Uterus (tissue), 4 donors: ENCODE data around the gene ILDR2. TPM values are rescaled to one million over a fixed set of nuclear protein-coding genes. Genes with fewer than 3 reads are reported as not detected.

Source experiments
- DNase-seq, 2 donors: peaks; one replicate each; pipeline ENCODE4 v3.0.0-alpha.2; 2019 to 2020
- H3K27ac ChIP-seq, 2 donors: fragments of 200-600 bp; sonication (generic); 1 replicate in 1 of 2; 2 replicates in 1 of 2; pipeline ENCODE4 v1.5.1; 2016 to 2018
- H3K27me3 ChIP-seq, 2 donors: fragments of 200-600 bp; sonication (generic); one replicate each; pipeline ENCODE4 v1.5.1; 2018 to 2019; ENCODE audit warnings: control low read depth in 1 of 2
- H3K36me3 ChIP-seq, 2 donors: fragments of 200-600 bp; sonication (generic); one replicate each; pipeline ENCODE4 v1.5.1; 2019; ENCODE audit warnings: control low read depth in 1 of 2
- H3K4me1 ChIP-seq, 2 donors: fragments of 200-600 bp; sonication (generic); one replicate each; pipeline ENCODE4 v1.5.1; 2018 to 2019; ENCODE audit warnings: control low read depth in 1 of 2
- H3K4me3 ChIP-seq, 2 donors: fragments of 200-600 bp; sonication (generic); 1 replicate in 1 of 2; 2 replicates in 1 of 2; pipeline ENCODE4 v1.5.1; 2018 to 2019; ENCODE audit warnings: mild to moderate bottlenecking in 1 of 2
- H3K9me3 ChIP-seq, 2 donors: fragments of 200-600 bp; sonication (generic); one replicate each; pipeline ENCODE4 v1.5.1; 2019; ENCODE audit warnings: control low read depth in 1 of 2
- POLR2A ChIP-seq, 2 donors: fragments of 450-650 bp; IDR thresholded peaks; one replicate each; pipeline ENCODE4 v1.6.1; 2016; ENCODE audit warnings: antibody characterized with exemption in 2 of 2, mild to moderate bottlenecking in 1 of 2, moderate library complexity in 1 of 2
- intact Hi-C: fragments of 100-400 bp; cut with DNase I; formaldehyde crosslinking; loops from one replicate; pipeline ENCODE4 v1.15.1; 2023; ENCODE audit warnings: low total_unique reads
- total RNA-seq, 4 donors: library from RNA; depleted of rRNA in 3 of 4; stranded (reverse); fragments of >200 nt in 3 of 4; gene quantifications; one replicate each; pipeline versions ENCODE4 v1.1.0 to v1.2.4, GENCODE V29; 2014 to 2023
- TF ChIP-seq, protein P1 (sequence below), 4 experiments: fragments of 200-600 bp in 2 of 4; fragments of 450-650 bp in 2 of 4; sonication (generic) in 2 of 4; IDR thresholded peaks; one replicate each; pipeline ENCODE4 v1.5.1; 2016 to 2019; ENCODE audit warnings: antibody characterized with exemption in 4 of 4, mild to moderate bottlenecking in 2 of 4, moderate library complexity in 1 of 4
- donor health status: DM: yes; HTN: yes; CAD: no.

Gene ILDR2
- total RNA-seq, 4 donors from 2014 or later: 0.30 to 2.8 TPM; not detected in 2

DNA sequence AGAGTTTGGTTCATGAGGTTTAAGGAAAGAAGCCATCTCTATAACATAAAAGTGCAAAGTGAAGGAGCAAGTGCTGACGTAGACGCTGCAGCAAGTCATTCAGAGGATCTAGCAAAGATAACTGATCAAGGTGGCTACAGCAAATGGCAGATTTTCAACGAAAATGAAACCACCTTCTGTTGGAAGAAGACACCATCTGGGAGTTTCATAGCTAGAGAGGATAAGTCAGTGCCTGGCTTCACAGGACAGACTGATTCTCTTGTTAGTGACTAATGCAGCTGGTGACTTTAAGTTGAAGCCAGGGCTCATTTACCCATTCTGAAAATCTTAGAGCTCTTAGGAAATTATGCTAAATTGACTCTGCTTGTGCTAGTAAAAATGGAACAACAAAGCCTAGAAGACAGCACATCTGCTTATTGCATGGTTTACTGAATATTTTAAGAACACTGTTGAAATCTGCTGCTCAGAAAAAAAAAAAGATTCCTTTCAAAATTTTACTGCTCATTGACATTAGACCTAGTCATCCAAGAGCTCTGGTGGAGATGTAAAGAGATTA is 24.2 kb upstream of the ILDR2 start:
- Histone ChIP-seq H3K9me3 (no peaks in the 10 kb centered on the region), H3K4me1 (no peaks in the 10 kb centered on the region), H3K36me3 (no peaks in the 10 kb centered on the region), H3K27ac (no peak overlapping the region), H3K27me3 (no peaks in the 10 kb centered on the region), H3K4me3 (no peak overlapping the region)
- no peak for DNase-seq
- intact Hi-C loops: no loop called here
- TF ChIP-seq, protein P1, sequence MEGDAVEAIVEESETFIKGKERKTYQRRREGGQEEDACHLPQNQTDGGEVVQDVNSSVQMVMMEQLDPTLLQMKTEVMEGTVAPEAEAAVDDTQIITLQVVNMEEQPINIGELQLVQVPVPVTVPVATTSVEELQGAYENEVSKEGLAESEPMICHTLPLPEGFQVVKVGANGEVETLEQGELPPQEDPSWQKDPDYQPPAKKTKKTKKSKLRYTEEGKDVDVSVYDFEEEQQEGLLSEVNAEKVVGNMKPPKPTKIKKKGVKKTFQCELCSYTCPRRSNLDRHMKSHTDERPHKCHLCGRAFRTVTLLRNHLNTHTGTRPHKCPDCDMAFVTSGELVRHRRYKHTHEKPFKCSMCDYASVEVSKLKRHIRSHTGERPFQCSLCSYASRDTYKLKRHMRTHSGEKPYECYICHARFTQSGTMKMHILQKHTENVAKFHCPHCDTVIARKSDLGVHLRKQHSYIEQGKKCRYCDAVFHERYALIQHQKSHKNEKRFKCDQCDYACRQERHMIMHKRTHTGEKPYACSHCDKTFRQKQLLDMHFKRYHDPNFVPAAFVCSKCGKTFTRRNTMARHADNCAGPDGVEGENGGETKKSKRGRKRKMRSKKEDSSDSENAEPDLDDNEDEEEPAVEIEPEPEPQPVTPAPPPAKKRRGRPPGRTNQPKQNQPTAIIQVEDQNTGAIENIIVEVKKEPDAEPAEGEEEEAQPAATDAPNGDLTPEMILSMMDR (IDR thresholded peaks at IDR 0.05): no peak
- TF ChIP-seq POLR2A (IDR thresholded peaks at IDR 0.05): no peak

DNA sequence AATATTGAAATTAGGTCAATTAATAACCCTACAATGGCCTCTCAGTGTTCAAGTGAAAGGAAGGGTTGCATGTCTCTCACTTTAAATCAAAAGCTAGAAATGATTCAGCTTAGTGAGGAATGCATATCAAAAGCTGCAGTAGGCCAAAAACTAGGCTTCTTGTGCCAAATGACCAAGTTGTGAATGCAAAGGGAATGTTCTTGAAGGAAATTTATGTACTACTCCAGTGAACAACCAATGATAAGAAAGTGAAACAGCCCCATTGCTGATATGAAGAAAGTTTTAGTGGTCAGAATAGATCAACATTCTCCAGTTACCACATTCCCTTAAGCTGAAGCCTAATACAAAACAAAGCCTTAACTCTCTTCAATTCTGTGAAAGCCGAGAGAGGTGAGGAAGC is 23.7 kb upstream of the ILDR2 start:
- Histone ChIP-seq H3K36me3 (no peaks in the 10 kb centered on the region), H3K9me3 (no peaks in the 10 kb centered on the region), H3K27me3 (no peaks in the 10 kb centered on the region), H3K4me1 (no peaks in the 10 kb centered on the region), H3K27ac (no peak overlapping the region), H3K4me3 (no peak overlapping the region)
- TF ChIP-seq, protein P1 (IDR thresholded peaks at IDR 0.05): no peak
- TF ChIP-seq POLR2A (IDR thresholded peaks at IDR 0.05): no peak
- DNase-seq: no peak
- intact Hi-C loops: no loop called here

DNA sequence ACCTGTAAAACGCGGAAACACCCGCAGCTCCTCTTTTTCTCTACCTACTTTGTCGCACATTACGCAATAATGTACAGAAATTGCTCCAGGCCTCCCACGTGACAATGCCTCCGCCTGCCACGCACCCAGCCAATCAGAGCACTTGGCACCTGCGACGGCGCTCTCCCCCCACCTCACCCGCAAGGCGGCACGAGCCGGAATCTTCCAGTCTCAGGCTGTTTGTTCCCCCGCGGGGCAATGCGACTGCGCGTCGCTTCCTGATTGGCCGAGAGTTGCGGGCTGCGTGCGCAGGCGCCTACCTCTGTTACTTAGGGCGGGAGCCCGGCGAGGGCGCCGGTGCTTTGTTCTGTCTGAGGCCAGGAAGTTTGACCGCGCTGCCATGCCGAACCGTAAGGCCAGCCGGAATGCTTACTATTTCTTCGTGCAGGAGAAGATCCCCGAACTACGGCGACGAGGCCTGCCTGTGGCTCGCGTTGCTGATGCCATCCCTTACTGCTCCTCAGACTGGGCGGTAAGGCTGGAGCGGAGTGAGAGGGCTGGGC is 13.7 kb upstream of the ILDR2 start, which contains the start of gene MAEL:
Gene MAEL (plus strand): TSS at position 307 of the 542 bp plus-strand sequence. CDS start 73 bp downstream, at position 380.
- intact Hi-C loops: no loop called here
- no peak for TF ChIP-seq POLR2A (IDR thresholded peaks at IDR 0.05)
- TF ChIP-seq, protein P1 (IDR thresholded peaks at IDR 0.05): no peak

DNA sequence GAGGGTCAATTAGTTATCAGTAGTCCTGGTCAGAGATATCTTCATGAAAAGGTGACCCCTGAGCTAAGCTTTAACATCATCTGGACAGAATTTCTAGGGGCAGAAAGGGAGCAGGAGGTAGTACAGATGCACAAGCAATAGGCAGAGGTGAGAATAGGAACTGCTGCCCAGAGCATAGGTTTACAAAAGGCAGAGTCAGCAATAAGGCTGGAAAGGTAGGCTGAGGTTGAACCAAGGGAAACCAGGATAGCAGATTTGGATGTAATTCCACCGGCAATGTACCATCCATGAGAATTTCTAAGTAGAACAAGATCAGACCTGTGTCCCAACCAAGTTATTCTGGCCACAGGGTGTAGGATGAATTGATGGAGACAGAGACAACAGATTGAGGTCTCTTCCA is 6.2 kb upstream of the ILDR2 start:
- Histone ChIP-seq H3K4me3 (no peak overlapping the region), H3K36me3 (no peaks in the 10 kb centered on the region), H3K27ac (no peak overlapping the region), H3K27me3 (no peaks in the 10 kb centered on the region), H3K4me1 (no peaks in the 10 kb centered on the region), H3K9me3 (no peaks in the 10 kb centered on the region)
- intact Hi-C loops: no loop called here
- no peak for TF ChIP-seq POLR2A (IDR thresholded peaks at IDR 0.05)
- TF ChIP-seq, protein P1 (IDR thresholded peaks at IDR 0.05): no peak
- DNase-seq: no peak

More for the DNA sequence above, 13.7 kb upstream of the ILDR2 start, which contains the start of gene MAEL:
- no peaks in the 10 kb centered on the region for H3K4me1 ChIP-seq
- no peak within 1 kb of the TSS for H3K27ac ChIP-seq
- no peaks in the 10 kb centered on the region for H3K36me3 ChIP-seq
- H3K4me3 ChIP-seq: no peak within 1 kb of the TSS
- no peak for DNase-seq
- no peaks in the 10 kb centered on the region for H3K9me3 ChIP-seq
- H3K27me3 ChIP-seq: no peaks in the 10 kb centered on the region

DNA sequence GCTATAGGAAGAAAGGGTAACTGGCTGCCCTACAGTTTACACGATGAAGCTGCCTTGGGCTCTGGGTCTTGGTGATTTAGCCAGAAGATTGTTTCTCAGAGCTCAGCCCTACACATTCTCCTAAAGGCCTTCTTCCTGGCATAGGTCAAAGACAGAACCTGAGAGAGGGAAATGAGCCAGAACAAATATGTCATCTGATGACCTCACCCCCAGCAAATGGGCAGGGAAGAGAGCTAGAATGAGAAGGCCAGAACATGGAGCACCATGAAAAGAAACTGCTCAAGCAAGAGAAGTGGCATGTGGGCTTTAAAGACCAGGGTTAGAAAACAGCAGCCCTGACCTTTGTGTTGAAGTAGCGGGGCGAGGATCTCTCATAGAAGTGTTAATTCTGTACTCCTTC is 5.5 kb upstream of the ILDR2 start:
- TF ChIP-seq, protein P1 (IDR thresholded peaks at IDR 0.05): no peak
- no peak for TF ChIP-seq POLR2A (IDR thresholded peaks at IDR 0.05)
- no peaks in the 10 kb centered on the region for H3K9me3 ChIP-seq
- intact Hi-C loops: no loop called here
- H3K4me1 ChIP-seq: no peaks in the 10 kb centered on the region
- H3K27me3 ChIP-seq: no peaks in the 10 kb centered on the region
- H3K4me3 ChIP-seq: no peak overlapping the region
- no peak overlapping the region for H3K27ac ChIP-seq
- H3K36me3 ChIP-seq: no peaks in the 10 kb centered on the region
- DNase-seq: no peak
